Raji (cell line): ENCODE results near the gene CXCL6.

Source experiments
- POLR2A ChIP-seq: IDR thresholded peaks from 2 replicates; pipeline ENCODE4 v1.6.1; 2011; ENCODE audit warnings: low read depth, low read length, control low read depth; ENCODE audit not compliant: insufficient read depth

Gene CXCL6

GRCh38 chr4:73836373-73837279 is at the start of gene CXCL6:
CXCL6 (plus strand) TSS chr4:73836678; CDS start chr4:73836751, 73 bp downstream.
- no peak for TF ChIP-seq POLR2A

GRCh38 chr4:73788411-73788810 is 48.1 kb upstream of the CXCL6 start:
- TF ChIP-seq POLR2A, result no peak

GRCh38 chr4:73798842-73799241 is 37.6 kb upstream of the CXCL6 start:
- TF ChIP-seq POLR2A, result no peak

GRCh38 chr4:73800206-73800605 is 36.3 kb upstream of the CXCL6 start:
- TF ChIP-seq POLR2A, result no peak

- TF ChIP-seq POLR2A, result no peak
These were observed 34.8 kb upstream of the CXCL6 start for GRCh38 chr4:73801692-73802091.

GRCh38 chr4:73803213-73803612 is 33.3 kb upstream of the CXCL6 start:
- no peak for TF ChIP-seq POLR2A

- no peak for TF ChIP-seq POLR2A
These were observed 26.3 kb upstream of the CXCL6 start for GRCh38 chr4:73810191-73810590.

- no peak for TF ChIP-seq POLR2A
These were observed 24.6 kb upstream of the CXCL6 start for GRCh38 chr4:73811841-73812240.

GRCh38 chr4:73814679-73815078 is 21.8 kb upstream of the CXCL6 start:
- no peak for TF ChIP-seq POLR2A

GRCh38 chr4:73815145-73815544 is 21.3 kb upstream of the CXCL6 start:
- TF ChIP-seq POLR2A, result no peak

- no peak for TF ChIP-seq POLR2A
These were observed 19.7 kb upstream of the CXCL6 start for GRCh38 chr4:73816814-73817213.

- TF ChIP-seq POLR2A, result no peak
These were observed 19.1 kb upstream of the CXCL6 start for GRCh38 chr4:73817341-73817740.

- no peak for TF ChIP-seq POLR2A
These were observed 15.2 kb upstream of the CXCL6 start for GRCh38 chr4:73821325-73821724.

- no peak for TF ChIP-seq POLR2A
These were observed 14.1 kb upstream of the CXCL6 start for GRCh38 chr4:73822389-73822788.

- TF ChIP-seq POLR2A, result no peak
These were observed 13.5 kb upstream of the CXCL6 start for GRCh38 chr4:73822812-73823504.

GRCh38 chr4:73823760-73824159 is 12.7 kb upstream of the CXCL6 start:
- TF ChIP-seq POLR2A, result no peak
